Measurements from ENCODE around the gene IFNAR1. TPM values are rescaled to one million over a fixed set of nuclear protein-coding genes. Genes with fewer than 3 reads are reported as not detected.
A peak's percentile ranks its signal among the peaks of the same experiment; 100 is the strongest.

The IFNAR1 gene
- total and polyA plus RNA-seq, 9 of the 15 experiments (the other 6 are each of a cell fraction or from before 2014, with no cell fraction given) = 8.6 to 31.8 (median 14.8) TPM

DNA sequence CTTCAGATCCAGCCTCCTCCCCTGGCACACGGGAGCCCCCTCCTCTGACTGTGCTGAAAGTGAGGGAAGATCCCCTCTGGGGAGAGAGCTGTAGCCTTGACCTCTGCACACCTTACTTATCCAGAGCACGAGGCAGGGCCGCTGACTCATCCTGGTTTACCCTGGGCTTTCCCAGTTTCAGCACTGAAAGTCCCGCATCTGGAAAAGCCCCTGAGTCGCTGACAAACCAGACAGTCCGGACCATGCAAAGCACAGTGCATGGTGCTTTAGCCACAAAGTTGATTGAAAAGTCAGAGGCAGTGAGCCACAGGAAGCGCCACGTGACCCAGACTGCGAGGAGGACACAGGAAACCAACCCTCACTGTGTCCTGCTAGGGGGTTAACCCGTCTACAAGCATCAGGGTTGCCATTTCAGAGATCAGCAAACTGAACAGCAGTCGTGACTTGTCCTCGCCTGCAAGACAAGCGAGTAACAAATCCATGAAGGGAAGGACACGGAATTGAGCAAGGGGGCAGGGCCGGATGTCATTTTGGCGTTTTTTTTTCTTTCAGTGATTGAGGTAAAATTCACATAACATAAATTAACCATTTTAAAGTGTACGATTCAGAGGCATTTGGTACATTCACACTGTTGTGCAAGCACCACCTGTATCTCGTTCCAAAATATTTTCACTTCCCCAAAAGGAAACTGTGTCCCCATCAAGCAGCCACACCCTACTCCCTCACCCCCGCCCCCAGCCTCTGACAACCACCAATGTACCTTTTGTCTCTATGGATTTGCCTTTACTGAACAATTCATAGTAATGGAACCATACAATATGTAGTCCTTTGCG is 58.5 kb downstream of the IFNAR1 start (continued):
- TF ChIP-seq ZNF12 (CRISPR knock-in tag; IDR thresholded peaks at IDR 0.05) (no peak), KAT2B (IDR thresholded peaks at IDR 0.05; ENCODE audit: low read depth, low read length) (no peak), NFIX (CRISPR knock-in tag; IDR thresholded peaks at IDR 0.05; ENCODE audit: low read depth) (no peak), ZNF436 (CRISPR knock-in tag; IDR thresholded peaks at IDR 0.05) (no peak), DMBX1 (CRISPR knock-in tag; IDR thresholded peaks at IDR 0.05; ENCODE audit: borderline replicate concordance) (peak; percentile 67; the same call in 1 of the 2 replicates), CXXC5 (CRISPR knock-in tag; IDR thresholded peaks at IDR 0.05) (peak; percentile 49; the same call in 1 of the 2 replicates), ZFPM2 (CRISPR knock-in tag; IDR thresholded peaks at IDR 0.05) (no peak), SNRNP70 (optimal IDR thresholded peaks at IDR 0.05; ENCODE audit: low read depth, low read length) (no peak), RFX7 (CRISPR knock-in tag; IDR thresholded peaks at IDR 0.05) (no peak), PRPF4 (IDR thresholded peaks at IDR 0.05; ENCODE audit: insufficient read depth, low read depth, low read length, poor library complexity, severe bottlenecking) (no peak), HMG20B (CRISPR knock-in tag; IDR thresholded peaks at IDR 0.05) (no peak), PURB (CRISPR knock-in tag; IDR thresholded peaks at IDR 0.05; ENCODE audit: low read depth) (no peak), RAD51 (IDR thresholded peaks at IDR 0.05; ENCODE audit: borderline replicate concordance, low read depth) (peak; percentile 90), ZNF174 (CRISPR knock-in tag; IDR thresholded peaks at IDR 0.05) (no peak)
- TF ChIP-seq, protein P1, sequence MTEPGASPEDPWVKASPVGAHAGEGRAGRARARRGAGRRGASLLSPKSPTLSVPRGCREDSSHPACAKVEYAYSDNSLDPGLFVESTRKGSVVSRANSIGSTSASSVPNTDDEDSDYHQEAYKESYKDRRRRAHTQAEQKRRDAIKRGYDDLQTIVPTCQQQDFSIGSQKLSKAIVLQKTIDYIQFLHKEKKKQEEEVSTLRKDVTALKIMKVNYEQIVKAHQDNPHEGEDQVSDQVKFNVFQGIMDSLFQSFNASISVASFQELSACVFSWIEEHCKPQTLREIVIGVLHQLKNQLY (CRISPR knock-in tag; conservative IDR thresholded peaks at IDR 0.05) = 0 out of 4 replicates have a peak, but pooled peaks of 1 of the 2 experiments have one; percentile 48
- TF ChIP-seq, protein P2, sequence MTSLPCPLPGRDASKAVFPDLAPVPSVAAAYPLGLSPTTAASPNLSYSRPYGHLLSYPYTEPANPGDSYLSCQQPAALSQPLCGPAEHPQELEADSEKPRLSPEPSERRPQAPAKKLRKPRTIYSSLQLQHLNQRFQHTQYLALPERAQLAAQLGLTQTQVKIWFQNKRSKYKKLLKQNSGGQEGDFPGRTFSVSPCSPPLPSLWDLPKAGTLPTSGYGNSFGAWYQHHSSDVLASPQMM (CRISPR knock-in tag; IDR thresholded peaks at IDR 0.05) = no peak
- TF ChIP-seq, protein P3, sequence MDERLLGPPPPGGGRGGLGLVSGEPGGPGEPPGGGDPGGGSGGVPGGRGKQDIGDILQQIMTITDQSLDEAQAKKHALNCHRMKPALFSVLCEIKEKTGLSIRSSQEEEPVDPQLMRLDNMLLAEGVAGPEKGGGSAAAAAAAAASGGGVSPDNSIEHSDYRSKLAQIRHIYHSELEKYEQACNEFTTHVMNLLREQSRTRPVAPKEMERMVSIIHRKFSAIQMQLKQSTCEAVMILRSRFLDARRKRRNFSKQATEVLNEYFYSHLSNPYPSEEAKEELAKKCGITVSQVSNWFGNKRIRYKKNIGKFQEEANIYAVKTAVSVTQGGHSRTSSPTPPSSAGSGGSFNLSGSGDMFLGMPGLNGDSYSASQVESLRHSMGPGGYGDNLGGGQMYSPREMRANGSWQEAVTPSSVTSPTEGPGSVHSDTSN (CRISPR knock-in tag; IDR thresholded peaks at IDR 0.05; ENCODE audit: low read depth) = no peak
- TF ChIP-seq, protein P3 (tag; conservative IDR thresholded peaks at IDR 0.05; ENCODE audit: low read depth) = no peak
- TF ChIP-seq, protein P4, sequence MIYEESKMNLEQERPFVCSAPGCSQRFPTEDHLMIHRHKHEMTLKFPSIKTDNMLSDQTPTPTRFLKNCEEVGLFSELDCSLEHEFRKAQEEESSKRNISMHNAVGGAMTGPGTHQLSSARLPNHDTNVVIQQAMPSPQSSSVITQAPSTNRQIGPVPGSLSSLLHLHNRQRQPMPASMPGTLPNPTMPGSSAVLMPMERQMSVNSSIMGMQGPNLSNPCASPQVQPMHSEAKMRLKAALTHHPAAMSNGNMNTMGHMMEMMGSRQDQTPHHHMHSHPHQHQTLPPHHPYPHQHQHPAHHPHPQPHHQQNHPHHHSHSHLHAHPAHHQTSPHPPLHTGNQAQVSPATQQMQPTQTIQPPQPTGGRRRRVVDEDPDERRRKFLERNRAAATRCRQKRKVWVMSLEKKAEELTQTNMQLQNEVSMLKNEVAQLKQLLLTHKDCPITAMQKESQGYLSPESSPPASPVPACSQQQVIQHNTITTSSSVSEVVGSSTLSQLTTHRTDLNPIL (CRISPR knock-in tag; IDR thresholded peaks at IDR 0.05) = no peak
- TF ChIP-seq, protein P5, sequence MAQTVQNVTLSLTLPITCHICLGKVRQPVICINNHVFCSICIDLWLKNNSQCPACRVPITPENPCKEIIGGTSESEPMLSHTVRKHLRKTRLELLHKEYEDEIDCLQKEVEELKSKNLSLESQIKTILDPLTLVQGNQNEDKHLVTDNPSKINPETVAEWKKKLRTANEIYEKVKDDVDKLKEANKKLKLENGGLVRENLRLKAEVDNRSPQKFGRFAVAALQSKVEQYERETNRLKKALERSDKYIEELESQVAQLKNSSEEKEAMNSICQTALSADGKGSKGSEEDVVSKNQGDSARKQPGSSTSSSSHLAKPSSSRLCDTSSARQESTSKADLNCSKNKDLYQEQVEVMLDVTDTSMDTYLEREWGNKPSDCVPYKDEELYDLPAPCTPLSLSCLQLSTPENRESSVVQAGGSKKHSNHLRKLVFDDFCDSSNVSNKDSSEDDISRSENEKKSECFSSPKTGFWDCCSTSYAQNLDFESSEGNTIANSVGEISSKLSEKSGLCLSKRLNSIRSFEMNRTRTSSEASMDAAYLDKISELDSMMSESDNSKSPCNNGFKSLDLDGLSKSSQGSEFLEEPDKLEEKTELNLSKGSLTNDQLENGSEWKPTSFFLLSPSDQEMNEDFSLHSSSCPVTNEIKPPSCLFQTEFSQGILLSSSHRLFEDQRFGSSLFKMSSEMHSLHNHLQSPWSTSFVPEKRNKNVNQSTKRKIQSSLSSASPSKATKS (CRISPR knock-in tag; IDR thresholded peaks at IDR 0.05) = no peak
